Measurements from ENCODE around the gene IL11.
"Not testable (repeated sequence)": the region's sequence is repeated elsewhere in the genome, so short reads cannot be mapped to it uniquely, and the experiment has no call there.

IL11 gene

DNA sequence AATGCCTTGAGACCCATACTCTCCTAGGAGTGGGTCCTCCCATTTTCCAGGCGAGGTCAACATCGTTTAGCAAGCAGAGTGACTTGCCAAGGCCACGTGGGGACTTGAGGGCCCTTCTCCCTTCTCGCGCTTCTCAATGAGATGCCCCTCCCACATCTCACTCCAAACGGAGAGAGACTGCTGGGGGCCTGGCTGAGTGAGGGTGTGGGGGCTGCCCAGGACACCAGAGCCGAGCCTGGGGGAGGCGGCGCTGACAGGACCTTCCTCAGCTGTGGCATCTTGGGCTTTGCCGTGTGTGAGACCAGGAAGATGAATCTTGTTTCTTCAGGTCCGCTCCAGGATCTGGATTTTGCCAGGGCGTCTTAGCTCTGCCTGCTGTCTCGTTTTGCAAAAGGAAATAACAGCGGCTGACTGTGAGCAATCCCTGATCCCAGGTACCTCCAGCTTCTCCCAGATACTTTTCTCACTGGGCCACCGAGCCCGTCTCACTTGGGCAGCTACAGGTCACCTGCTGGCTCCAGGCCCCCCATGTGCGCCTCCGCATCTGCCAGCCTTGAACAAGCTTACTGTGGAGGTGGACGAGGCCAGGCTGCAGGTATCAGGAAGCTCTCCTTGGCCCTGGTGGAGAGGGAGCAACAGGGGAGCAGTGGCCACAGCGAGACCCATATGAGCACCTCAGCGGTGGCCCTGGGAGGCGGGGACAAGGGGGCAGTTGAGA is 21.8 kb downstream of the IL11 start:
- no peak for DNase-seq

DNA sequence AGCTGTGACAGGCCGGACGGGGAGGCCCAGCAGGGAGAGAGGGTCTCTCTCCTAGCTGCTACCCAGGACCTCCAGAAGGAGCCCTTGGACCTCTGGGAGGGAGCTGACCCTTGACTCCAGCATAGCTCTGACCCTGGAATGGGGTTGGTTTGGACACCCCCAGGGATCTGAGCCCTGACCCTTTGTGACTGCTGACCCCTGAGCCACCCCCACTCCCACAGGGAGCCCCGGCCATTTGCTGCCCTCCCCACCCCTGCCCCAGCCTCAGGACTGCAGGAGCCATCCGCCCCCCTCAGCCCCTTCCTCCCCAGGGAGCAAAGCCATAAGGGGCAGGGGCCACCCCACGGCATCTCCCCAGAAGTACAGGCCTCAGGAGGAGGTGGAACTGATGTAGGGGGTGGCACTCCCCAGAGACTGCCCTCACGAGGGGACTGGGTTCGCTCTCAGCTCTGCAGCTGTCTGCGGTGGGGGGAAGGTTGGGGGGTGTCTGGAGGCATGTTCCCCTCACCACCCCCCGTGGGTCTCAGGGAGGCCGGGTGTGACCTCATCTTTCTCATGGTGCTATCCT is 22.7 kb downstream of the IL11 start:
- no peak for DNase-seq

DNA sequence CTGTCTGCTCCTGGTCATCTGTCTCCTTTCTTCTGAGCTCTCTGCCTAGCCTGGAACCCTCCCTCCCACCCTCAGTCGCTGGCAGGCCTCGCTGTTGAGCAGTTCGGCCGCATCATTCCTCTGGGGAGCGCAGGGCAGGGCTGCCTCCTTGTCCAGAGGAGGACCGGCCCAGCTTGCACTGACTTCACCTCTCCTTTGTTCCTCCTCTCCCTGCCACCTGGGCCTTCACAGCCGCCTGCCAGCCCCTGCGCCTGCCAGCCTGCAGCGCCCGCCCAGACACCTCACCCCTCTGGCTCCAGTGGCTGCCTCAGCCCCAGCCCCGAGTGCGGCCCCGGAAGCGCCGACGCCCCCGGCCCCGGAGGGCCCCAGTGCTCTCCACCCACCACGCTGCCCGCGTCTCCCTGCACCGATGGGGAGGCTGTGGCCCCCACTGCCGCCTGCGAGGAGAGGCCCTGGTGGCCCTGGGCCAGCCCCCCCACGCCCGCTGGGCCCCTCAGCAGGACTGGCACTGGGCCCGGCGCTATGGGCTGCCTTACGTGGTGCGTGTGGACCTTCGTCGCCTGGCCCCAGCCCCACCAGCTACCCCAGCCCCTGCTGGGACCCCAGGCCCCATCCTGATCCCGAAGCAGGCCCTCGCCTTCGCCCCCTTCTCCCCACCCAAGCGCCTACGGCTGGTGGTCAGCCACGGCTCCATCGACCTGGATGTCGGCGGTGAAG is 23.4 kb downstream of the IL11 start:
- DNase-seq, result no peak

DNA sequence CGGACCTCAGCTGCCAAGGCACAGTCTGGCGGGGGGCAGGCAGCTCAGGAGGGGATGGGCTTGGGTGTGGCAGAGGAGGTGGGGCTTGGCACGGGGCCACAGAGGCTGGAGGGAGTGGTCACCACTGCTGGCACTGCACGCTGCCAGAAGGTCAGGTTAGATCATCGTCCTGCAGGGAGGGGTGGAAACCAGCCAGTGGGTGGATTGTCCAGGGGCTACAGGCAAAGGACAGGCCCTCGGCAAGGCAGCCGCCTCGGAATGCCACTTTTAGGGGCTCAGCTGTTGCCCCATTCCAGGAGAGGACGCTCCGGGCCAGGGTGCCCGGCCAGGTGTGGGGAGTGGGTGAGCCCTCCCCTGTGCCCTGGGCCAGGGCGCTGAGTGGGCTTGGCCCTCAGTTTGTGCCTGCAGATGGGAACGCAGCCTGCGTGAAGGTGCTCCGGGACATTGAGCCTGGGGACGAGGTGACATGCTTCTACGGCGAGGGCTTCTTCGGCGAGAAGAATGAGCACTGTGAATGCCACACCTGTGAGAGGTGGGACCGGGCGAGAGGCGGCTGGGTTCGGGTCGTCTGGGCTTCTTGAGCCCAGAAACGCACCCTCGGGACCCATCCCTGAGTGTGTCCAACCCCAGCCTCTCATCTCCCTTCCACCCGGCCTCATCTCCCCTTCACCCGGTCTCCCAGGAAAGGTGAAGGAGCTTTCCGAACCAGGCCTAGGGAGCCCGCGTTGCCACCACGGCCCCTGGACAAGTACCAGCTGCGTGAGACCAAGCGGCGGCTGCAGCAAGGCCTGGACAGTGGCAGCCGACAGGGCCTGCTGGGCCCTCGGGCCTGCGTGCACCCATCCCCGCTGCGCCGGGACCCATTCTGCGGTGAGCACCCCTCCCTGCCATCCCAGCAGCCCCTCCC is 24.2 kb downstream of the IL11 start:
- peak; percentile 71 for DNase-seq

DNA sequence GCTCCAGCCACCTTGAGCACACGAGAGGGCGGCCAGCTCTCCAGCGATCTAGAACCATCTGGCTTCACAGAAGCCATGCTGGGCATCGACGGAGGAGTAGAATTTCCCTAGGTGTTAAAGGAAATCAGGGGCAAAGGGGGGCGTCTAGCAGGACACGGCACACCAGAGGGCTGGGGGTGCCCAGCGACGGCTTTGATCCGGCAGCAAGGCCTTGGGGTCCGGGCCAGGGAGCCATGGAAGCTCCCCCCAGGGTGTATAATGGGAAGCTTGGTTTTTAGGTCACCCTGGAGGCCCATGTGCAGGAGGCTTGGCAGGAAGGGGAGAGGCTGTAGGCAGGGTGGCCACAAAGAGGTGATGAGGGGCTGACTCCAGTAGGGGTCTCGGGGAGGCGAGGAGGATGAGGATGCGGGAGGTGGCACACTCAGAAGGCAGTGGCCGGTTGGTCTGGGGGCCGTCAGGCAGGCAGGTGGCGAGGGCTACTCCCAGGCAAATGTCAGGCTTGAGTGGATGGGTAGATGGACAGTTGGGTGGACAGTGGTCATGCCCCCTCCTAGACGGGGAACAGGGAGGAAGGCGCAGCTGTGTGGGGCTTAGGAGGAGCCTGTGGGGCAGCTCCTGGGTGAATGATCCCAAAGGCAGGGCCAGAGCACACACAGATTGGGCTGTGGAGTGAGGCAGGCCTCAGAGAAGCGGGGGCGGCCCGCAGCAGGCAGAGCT is 25.0 kb downstream of the IL11 start:
- no peak for DNase-seq

DNA sequence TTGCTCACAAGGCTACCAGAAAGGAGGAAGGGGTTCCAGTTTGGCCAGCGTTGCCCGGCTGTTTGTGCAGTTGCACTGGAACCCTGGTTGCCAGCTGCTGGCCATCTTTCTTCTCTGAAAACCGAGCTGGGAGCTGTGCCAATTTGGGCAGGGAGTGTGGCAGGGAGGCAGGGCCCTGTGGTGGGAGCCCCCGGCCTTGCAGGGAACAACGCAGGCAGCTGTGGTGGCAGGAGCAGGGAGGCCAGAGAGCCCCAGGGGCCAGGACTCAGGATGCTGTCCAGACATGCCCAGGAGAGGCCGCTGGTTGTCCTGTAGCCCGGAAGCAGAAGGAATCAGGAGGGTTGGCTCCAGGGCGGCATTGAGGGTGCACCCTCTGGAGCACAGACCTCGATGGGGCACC is 25.8 kb downstream of the IL11 start:
- peak; percentile 50 for DNase-seq

DNA sequence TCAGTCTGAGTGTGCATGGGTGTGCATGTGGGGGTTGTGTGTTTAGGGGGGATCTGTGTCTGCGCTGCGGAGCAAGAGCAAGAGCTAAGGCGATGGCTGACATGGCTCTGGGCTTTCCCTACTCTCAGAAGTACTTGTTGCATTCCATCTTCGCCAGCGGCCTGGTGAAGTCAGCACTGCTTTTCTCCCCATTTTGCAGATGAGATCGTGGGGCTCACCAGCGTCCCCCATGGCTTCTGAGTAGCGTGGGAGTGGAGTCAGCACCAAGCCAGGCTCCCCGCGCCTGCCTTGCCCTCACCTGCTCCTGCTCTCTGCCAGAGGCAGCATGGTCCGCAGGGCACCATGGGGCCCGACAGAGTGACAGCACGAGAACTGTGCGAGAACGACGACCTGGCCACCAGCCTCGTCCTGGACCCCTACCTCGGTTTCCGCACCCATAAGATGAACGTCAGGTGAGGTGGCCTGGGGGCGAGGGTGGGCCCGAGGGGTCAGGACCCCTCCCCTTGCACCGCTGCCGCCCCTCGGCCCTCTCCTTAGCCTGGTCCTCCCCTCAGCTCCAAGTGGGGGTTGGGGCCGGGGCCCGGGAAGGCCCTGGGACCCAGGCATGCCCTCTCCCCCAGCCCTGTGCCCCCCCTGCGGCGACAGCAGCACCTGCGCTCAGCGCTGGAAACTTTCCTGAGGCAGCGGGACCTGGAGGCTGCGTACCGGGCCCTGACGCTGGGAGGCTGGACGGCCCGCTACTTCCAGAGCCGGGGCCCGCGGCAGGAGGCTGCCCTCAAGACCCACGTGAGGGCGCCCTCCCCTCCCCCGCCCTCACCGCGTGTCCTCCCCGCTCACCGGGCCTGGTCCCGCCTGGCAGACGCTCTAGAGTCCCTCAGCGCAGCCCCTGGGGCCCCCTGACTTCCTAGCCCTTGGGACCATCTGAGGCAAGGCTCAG is 28.4 kb downstream of the IL11 start:
- no peak for DNase-seq

DNA sequence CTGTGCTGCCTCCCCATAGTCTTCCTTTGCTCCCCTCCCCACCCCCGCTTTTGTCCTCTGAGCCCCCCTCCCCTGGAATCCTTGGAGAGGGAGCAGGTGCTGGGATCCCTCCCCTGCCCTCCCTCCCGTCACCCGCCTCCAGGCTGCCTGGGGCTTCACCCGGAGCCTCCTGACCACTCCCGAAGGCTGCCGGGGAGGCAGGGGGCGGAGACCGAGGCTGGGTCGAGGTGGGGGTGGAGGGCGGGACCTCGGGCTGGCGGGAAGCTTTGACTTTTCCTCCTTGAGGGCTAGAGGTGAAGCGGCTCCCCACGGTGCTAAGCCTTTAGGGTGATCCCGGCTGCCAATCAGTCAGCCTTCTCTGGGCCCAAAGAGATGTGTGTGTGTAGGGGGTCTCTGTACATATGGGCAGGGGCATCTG is 29.1 kb downstream of the IL11 start:
- DNase-seq, result peak; percentile 88

DNA sequence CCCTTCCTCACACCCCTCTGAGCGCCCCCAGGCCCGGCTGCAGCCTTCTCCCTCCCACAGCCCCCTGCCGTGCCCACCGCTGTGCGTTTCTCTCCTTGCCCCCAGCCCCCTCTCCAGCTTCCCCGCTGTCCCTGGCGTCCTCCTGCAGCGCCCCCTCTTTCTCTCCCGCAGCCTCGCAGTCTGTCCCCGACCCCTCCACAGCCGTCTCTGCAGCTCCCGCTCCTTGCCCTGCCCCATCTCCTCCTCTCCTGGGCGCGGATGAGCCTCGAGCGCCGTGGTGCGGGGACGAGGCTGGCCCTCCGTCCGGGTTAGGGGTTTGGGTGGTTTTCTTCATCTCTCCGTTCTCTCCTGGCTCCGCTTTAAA is 29.5 kb downstream of the IL11 start:
- DNase-seq, result peak; percentile 67

DNA sequence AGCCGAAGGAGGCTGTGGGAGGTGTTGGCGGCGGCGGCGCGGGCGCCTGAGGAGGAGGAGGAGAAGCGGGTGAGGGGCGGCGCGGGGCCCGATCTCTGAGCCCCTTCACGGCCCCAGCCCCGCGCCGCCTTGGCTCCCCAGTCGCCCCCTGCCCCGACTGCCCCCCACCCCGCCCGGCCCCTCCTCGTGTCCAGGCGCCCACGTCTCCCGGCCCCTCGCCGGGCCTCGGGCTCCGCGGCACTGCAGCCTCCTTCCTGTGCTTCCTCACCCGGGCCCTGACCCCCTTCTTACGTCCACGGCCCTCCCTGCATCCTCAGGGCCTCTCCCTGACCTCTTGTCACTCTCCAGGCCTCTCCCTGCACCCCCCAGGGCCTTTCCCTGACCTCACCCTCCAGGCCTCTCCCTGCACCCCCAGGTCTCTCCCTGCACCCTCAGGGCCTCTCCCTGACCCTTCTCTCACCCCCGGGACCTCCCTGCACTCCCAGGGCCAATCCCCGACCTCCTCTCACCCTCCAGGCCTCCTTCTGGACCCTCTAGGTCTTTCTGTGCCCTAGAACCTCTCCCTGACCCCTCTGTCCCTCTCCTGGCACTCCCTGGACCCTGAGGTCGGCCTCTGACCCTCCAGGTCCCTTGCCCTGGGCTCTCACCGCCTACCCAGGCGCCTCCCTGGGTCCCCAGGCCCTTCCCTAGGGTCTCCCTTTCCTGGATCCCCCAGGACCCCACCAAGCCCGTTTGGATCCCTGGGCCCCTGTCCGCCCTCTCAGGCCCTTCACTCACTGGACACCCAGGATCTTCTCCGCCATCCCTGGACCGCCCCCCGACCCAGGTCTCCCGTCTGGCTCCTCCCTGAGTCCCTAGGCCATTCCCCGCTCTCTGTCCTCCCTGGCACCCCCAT is 30.1 kb downstream of the IL11 start:
- peak; percentile 45 for DNase-seq

DNA sequence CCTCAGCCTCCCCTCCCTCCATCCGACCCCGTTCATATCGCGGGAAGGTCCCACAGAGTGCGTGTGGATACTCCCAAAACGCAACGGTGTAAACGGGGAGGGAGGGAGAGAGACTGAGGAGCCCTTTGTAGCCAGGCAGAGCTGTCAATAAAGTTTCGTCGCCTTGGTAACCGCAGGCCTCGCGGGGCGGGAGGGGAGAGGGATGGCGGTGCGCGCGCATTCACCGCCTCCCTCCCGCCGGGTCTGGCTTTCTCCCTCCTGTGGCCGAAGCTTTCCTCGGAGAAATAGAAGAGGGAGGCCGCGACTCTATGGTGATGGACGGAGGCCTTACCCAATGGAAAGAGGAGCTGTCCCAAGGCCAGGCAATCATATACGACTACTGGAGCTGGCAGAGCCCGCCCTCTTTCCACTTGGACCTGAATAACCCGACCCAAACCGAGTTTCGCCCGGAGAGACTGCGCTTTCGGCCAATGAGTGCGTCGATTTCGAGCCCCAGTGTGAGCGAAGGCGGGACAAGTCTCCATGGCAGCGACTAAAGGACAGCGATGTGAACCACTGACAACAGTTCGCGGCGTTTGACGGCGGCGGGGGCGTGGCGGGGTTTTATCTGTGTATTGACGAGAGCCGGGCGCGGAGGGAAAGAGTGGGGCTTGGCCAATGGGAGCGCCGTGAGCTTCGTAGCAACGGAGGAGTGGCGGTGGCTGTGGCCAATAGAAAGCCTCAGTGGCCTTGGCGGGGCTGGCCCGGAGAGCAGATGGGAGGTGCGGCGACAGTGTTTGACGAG is 31.0 kb downstream of the IL11 start, which contains the start of gene KMT5C:
Gene KMT5C, plus strand, starts transcription at position 772 of the 784 bp plus-strand sequence. CDS start 2,061 bp downstream, outside the sequence.
- DNase-seq, result peak; percentile 100

DNA sequence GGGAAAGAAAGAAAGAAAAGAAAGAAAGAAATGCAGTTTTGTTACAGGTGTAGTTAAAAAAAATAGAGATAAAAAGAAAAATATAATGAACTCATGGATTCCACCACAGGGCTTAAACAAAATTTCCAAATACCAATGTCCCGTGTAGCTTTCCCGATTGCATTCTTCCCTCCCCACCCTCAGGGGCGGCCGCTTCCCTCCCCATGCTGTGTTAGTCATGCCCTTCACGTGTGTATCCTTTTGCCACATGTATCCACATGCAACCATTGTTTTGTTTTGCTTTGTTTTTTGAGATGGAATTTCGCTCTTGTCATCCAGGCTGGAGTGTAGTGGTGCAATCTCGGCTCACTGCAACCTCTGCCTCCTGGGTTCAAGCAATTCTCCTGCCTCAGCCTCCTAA is 34.2 kb downstream of the IL11 start:
- no peak for DNase-seq

DNA sequence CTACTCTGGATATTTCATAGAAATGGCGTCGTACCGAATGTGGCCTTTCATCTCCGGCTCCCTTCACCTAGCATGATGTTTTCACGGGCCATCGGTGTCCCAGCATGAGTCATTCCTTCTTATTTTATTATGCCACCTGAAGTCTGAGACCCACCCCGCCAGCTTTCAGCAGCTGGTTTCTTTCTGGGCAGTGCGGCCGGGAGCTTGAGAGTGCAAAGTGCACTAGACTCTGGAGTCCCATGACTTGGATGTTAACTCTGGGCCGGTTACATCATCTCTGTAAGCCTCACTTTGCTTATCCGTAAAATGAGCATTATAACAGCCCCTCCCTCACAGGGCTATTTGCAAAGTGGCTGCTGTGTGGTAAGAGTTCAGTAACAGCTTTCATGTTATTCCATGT is 36.4 kb downstream of the IL11 start:
- DNase-seq, result no peak

DNA sequence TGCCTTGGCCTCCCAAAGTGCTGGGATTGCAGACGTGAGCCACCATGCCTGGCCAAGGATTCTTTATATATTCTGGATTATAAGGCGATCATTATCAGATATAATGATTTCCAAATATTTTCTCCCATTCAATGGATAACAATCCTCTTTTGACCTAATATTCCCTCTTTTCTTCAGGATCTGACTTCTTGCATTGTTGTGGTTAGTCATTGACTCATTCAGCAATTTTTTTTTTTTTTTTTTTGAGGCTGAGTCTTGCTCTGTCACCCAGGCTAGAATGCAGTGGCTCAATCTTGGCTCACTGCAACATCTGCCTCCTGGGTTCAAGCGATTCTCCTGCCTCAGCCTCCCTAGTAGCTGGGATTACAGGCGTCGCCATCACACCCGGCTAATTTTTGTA is 40.5 kb downstream of the IL11 start:
- not testable (repeated sequence) for DNase-seq

DNA sequence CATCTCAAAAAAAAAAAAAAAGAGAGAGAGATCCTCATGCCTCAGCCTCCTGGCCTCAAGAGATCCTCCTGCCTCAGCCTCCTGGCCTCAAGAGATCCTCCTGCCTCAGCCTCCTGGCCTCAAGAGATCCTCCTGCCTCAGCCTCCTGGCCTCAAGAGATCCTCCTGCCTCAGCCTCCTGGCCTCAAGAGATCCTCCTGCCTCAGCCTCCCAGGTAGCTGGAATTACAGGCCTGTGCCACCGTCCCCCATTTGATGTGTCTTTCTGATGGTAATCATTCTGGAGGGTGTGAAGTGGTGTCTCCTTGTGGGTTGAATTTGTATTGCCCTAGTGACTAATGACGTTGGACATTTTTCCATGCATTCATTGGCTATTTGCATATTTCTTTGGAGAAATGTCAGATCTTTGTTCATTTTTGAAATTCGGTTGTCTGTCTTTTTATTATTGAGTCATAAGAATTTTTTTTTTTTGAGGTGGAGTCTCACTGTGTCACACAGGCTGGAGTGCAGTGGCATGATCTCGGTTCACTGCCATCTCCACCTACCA is 41.4 kb downstream of the IL11 start:
- peak; percentile 49 for DNase-seq

DNA sequence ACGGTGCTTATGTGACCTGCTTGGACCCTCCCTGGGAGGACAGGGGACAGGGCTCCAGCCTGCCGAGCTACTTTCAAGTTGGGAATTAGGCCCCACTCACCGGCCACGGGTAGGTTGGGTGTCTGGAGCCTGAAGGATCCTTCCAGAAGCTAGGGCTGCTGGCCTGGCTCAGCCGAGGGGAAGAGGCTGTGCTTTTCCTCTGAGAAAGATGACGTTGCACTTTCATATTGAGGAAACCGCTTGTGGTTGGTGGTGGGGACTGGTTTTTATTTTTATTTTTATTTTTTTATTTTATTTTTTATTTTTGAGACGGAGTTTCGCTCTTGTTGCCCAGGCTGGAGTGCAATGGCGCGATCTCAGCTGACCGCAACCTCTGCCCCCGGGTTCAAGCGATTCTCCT is 45.1 kb downstream of the IL11 start, which contains the start of gene TMEM150B:
Gene TMEM150B, minus strand, starts transcription at position 170 of the 400 bp plus-strand sequence. CDS start 4,305 bp downstream, outside the sequence.
- DNase-seq, result peak; percentile 77

DNA sequence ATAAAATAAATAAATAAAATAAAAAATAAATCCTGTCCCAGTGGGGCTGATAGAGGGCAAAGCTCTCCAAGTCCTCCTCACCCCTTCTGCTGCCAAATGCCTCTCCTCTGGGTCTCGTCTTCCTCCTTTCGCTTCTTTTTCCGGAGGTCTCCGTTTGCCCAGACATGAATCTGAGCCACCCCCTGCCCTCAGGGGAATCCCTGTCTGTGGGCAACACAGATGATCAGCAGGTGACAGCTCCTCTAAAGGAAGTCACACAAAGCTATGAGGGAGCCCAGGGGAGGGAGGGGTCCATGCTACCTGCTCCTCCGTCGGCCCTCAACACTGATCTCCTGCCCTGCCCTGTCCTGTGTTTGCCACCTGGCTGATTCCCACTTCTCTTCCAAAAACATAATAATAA is 45.6 kb downstream of the IL11 start:
- DNase-seq, result no peak

DNA sequence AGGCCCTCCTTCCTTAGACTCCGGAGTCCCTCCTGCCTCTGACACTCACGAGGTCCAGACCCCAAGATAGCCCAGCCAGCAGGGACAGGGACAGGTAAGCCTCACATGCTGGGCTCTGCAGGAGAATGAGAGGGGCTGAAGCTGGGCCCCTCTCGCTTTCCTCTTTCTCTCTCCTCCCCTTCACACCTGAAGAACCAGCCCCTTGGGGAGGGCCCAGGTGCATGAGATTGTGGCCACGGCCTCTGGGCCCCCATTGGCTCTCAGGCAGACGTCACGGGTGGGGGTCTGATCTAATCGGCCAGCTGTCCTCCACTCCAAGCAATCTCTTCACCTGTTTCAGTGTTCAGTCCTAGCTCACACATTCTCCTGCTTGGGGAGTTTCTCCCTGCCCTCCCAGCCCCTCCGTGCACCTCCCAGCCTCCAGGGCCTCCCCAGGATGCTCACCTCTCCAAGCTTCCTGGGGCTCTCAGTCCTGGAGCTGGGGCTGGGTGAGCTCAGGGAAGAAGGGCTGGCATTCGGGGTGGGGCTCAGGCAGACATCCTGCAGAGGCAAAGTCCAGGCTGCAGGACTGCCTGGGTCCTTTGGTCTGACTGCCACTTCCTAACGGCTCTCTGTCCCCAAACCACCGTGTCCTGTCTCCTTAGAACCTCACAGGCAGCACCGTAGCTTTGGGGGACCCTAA is 47.9 kb downstream of the IL11 start:
- DNase-seq, result no peak
